Astrocyte (in vitro differentiated cells and primary cell): ENCODE data around the gene HSPBP1. TPM values are rescaled to one million over a fixed set of nuclear protein-coding genes. Genes with fewer than 3 reads are reported as not detected.

Source experiments
- DNase-seq: peaks from one replicate; pipeline ENCODE4 v3.0.0-alpha.2; 2010; ENCODE audit warnings: low read depth
- FAIRE-seq: peaks from 2 replicates; lab custom pipeline; 2011; peaks lifted over from hg19 to GRCh38; lab: Jason Lieb, UNC
- H2AFZ ChIP-seq: 2 replicates; pipeline ENCODE4 v1.6.0; 2012; ENCODE audit warnings: low read depth, low read length, inconsistent platforms
- H3K27ac ChIP-seq: 2 replicates; pipeline ENCODE4 v1.5.1; 2011; ENCODE audit warnings: low read depth, low read length, inconsistent platforms
- H3K27me3 ChIP-seq: 2 replicates; pipeline ENCODE4 v1.6.0; 2011; ENCODE audit warnings: low read length, inconsistent platforms; ENCODE audit not compliant: insufficient read depth
- H3K36me3 ChIP-seq: 2 replicates; pipeline ENCODE4 v1.5.1; 2011; ENCODE audit warnings: low read length, inconsistent platforms; ENCODE audit not compliant: insufficient read depth
- H3K4me1 ChIP-seq: 2 replicates; pipeline ENCODE4 v1.5.1; 2011; ENCODE audit warnings: low read length, inconsistent platforms; ENCODE audit not compliant: insufficient read depth
- H3K4me2 ChIP-seq: 2 replicates; pipeline ENCODE4 v1.6.0; 2012; ENCODE audit warnings: low read length, inconsistent platforms
- H3K4me3 ChIP-seq: 2 replicates; pipeline ENCODE4 v1.5.1; 2011; ENCODE audit warnings: low read depth, mild to moderate bottlenecking, low read length, inconsistent platforms; ENCODE audit not compliant: insufficient read depth
- H3K79me2 ChIP-seq: 2 replicates; pipeline ENCODE4 v1.6.0; 2012; ENCODE audit warnings: mild to moderate bottlenecking, low read length, inconsistent platforms; ENCODE audit not compliant: insufficient read depth
- H3K9ac ChIP-seq: 2 replicates; pipeline ENCODE4 v1.6.0; 2012; ENCODE audit warnings: mild to moderate bottlenecking, low read length, inconsistent platforms
- H3K9me3 ChIP-seq: 2 replicates; pipeline ENCODE4 v1.5.1; 2012; ENCODE audit warnings: low read depth, mild to moderate bottlenecking, low read length, inconsistent platforms; ENCODE audit not compliant: insufficient read depth
- H4K20me1 ChIP-seq: 2 replicates; pipeline ENCODE4 v1.6.0; 2012; ENCODE audit warnings: low read length, inconsistent platforms; ENCODE audit not compliant: insufficient read depth
- H3K27ac Mint-ChIP-seq: one replicate; pipeline ENCODE4 v1.8.0; 2021; ENCODE audit warnings: mild to moderate bottlenecking, mixed read lengths; ENCODE audit not compliant: unreplicated experiment
- H3K27me3 Mint-ChIP-seq: one replicate; pipeline ENCODE4 v1.8.0; 2021; ENCODE audit warnings: low read depth, mixed read lengths; ENCODE audit not compliant: unreplicated experiment
- H3K36me3 Mint-ChIP-seq: one replicate; pipeline ENCODE4 v1.8.0; 2021; ENCODE audit warnings: low read depth, mixed read lengths; ENCODE audit not compliant: unreplicated experiment
- H3K4me1 Mint-ChIP-seq: one replicate; pipeline ENCODE4 v1.8.0; 2021; ENCODE audit warnings: low read depth, mixed read lengths; ENCODE audit not compliant: unreplicated experiment
- H3K4me3 Mint-ChIP-seq: one replicate; pipeline ENCODE4 v1.8.0; 2021; ENCODE audit warnings: mild to moderate bottlenecking, moderate library complexity, mixed read lengths; ENCODE audit not compliant: unreplicated experiment
- H3K9me3 Mint-ChIP-seq: one replicate; pipeline ENCODE4 v1.8.0; 2021; ENCODE audit warnings: mild to moderate bottlenecking, mixed read lengths; ENCODE audit not compliant: unreplicated experiment
- EZH2 ChIP-seq: IDR thresholded peaks from 2 replicates; pipeline ENCODE4 v1.6.1; 2012; ENCODE audit warnings: mild to moderate bottlenecking, low read length, inconsistent platforms; ENCODE audit not compliant: insufficient read depth
- total RNA-seq: library from RNA; stranded (reverse); gene quantifications from 2 replicates; pipeline ENCODE4 v1.2.1, GENCODE V29; 2021
- TF ChIP-seq, protein P1 (sequence below): IDR thresholded peaks from 2 replicates; pipeline ENCODE4 v1.5.1; 2011; ENCODE audit warnings: low read depth, mild to moderate bottlenecking, inconsistent platforms, low read length, moderate library complexity; ENCODE audit not compliant: insufficient read depth

The HSPBP1 gene
- total RNA-seq, 1 donor from 2014 or later = 34.8 TPM

DNA sequence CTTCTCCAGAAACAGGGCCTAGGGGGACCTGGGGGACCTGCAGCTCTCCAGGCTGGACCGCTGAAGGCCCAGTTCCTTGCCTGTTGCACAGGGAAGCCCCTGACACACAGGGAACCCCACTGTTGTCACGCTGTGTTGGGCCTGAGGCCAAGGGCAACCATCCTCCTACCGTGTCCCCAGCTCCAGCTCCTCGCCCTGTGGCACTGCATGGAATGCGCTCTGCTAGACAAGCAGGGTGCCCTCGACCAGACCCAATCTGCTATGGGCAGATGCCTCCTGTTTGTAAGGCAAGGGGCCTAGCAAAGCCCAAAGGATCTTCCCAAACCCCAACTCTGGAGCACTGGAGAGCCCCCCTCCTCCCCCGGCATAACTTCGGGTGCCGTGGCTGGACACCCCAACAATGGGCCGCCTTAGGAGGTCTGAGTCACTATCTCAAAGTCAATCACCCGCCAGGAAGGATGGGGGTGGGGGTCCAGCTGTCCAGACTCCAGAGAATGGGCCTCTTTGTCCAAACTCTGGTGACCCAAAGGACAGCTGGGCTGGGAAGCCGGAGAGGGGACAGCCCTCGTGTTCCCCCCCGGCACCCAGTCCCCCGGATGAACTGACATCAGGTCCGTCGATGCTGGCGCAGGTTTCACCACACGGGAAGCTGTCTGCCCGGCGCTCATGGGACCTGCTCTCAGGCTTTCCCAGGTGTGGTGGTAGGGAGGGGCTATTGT, 7.6 kb upstream of the HSPBP1 start:
- H3K36me3 Mint-ChIP-seq = no peaks in the 10 kb centered on the region
- Histone ChIP-seq H2AFZ (no peak overlapping the region), H3K4me3 (no peak overlapping the region), H3K27me3 (no peaks in the 10 kb centered on the region), H3K79me2 (peaks cover 8% of the 10 kb centered on the region), H3K36me3 (no peaks in the 10 kb centered on the region), H3K27ac (no peak overlapping the region), H3K4me1 (peaks cover 11% of the 10 kb centered on the region), H3K9ac (no peak overlapping the region), H4K20me1 (no peaks in the 10 kb centered on the region), H3K4me2 (no peak overlapping the region), H3K9me3 (no peaks in the 10 kb centered on the region)
- no peaks in the 10 kb centered on the region for H3K9me3 Mint-ChIP-seq
- no peak for FAIRE-seq
- no peak for TF ChIP-seq EZH2
- TF ChIP-seq, protein P1, sequence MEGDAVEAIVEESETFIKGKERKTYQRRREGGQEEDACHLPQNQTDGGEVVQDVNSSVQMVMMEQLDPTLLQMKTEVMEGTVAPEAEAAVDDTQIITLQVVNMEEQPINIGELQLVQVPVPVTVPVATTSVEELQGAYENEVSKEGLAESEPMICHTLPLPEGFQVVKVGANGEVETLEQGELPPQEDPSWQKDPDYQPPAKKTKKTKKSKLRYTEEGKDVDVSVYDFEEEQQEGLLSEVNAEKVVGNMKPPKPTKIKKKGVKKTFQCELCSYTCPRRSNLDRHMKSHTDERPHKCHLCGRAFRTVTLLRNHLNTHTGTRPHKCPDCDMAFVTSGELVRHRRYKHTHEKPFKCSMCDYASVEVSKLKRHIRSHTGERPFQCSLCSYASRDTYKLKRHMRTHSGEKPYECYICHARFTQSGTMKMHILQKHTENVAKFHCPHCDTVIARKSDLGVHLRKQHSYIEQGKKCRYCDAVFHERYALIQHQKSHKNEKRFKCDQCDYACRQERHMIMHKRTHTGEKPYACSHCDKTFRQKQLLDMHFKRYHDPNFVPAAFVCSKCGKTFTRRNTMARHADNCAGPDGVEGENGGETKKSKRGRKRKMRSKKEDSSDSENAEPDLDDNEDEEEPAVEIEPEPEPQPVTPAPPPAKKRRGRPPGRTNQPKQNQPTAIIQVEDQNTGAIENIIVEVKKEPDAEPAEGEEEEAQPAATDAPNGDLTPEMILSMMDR = no peak
- no peaks in the 10 kb centered on the region for H3K27me3 Mint-ChIP-seq
- H3K27ac Mint-ChIP-seq = no peak overlapping the region
- no peak overlapping the region for H3K4me3 Mint-ChIP-seq
- no peaks in the 10 kb centered on the region for H3K4me1 Mint-ChIP-seq
- no peak for DNase-seq

DNA sequence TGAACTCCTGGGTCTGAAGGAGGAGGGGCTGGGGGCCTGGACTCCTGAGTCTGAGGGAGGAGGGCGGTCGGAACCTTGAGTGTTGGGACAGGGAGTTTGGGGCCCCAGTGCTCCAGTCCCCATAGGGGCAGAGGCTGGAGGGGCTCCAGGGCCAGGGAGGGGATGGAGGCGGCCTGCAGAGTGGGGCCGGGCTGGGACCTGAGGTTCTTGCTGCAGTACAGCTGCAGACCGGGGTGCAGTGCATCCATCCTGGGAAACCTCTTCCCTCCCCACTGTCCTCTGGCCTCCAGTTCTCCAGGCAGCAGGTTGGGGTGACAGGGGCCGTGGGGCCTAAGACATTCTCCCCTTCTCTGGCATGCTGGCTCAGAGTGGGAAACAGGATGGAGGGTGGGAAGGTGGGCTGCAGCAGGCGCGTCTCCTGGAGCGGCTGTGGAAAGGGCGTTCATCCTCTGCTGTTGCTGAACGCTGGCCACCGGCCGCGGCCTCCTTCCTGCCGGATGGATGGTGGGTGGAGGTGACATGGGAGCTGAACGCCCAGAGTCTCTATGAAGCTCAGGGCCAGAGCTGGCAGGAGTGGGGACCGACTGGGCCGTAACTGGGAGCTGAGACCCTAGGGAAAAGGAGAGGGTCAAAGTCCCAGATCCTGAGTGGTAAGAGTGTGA, 5.5 kb upstream of the HSPBP1 start:
- Histone ChIP-seq H3K36me3 (no peaks in the 10 kb centered on the region), H3K4me1 (peaks cover 11% of the 10 kb centered on the region), H3K79me2 (peaks cover 8% of the 10 kb centered on the region), H3K4me3 (peak overlapping the region; percentile 37), H2AFZ (no peak overlapping the region), H3K4me2 (peak overlapping the region; percentile 82), H4K20me1 (no peaks in the 10 kb centered on the region), H3K27me3 (no peaks in the 10 kb centered on the region), H3K27ac (no peak overlapping the region), H3K9ac (peak overlapping the region; percentile 65), H3K9me3 (no peaks in the 10 kb centered on the region)
- TF ChIP-seq, protein P1 = no peak
- TF ChIP-seq EZH2 = no peak
- H3K36me3 Mint-ChIP-seq = no peaks in the 10 kb centered on the region
- DNase-seq (no peak), FAIRE-seq (no peak)
- H3K27ac Mint-ChIP-seq = peak overlapping the region; percentile 47
- H3K9me3 Mint-ChIP-seq = no peaks in the 10 kb centered on the region
- H3K27me3 Mint-ChIP-seq = no peaks in the 10 kb centered on the region
- H3K4me1 Mint-ChIP-seq = no peaks in the 10 kb centered on the region
- peak overlapping the region; percentile 82 for H3K4me3 Mint-ChIP-seq
